Hepatocyte (in vitro differentiated cells): Measurements from ENCODE around the gene KLHL17. TPM values are rescaled to one million over a fixed set of nuclear protein-coding genes. Genes with fewer than 3 reads are reported as not detected.
A peak's percentile ranks its signal among the peaks of the same experiment; 100 is the strongest.

ENCODE experiments used
- DNase-seq: peaks from one replicate; pipeline ENCODE4 v3.0.0-alpha.2; 2016; ENCODE audit warnings: low spot score
- H2AFZ ChIP-seq: fragments of 200-600 bp; sonication (generic); 2 replicates; pipeline ENCODE4 v1.6.0; 2016; ENCODE audit warnings: antibody characterized with exemption, mild to moderate bottlenecking
- H3K27ac ChIP-seq: fragments of 200-600 bp; sonication (generic); 2 replicates; pipeline ENCODE4 v1.5.1; 2016; ENCODE audit warnings: mild to moderate bottlenecking
- H3K27me3 ChIP-seq: fragments of 200-600 bp; sonication (generic); 2 replicates; pipeline ENCODE4 v1.6.1; 2016
- H3K36me3 ChIP-seq: fragments of 200-600 bp; sonication (generic); replicated peaks from 2 replicates; pipeline ENCODE4 v1.5.1; 2016; ENCODE audit warnings: low read depth; ENCODE audit not compliant: insufficient read depth
- H3K4me1 ChIP-seq: fragments of 200-600 bp; sonication (generic); 2 replicates; pipeline ENCODE4 v1.5.1; 2016; ENCODE audit warnings: mild to moderate bottlenecking, moderate library complexity; ENCODE audit not compliant: insufficient read depth
- H3K4me2 ChIP-seq: fragments of 200-600 bp; sonication (generic); 2 replicates; pipeline ENCODE4 v1.6.0; 2016
- H3K4me3 ChIP-seq: fragments of 200-600 bp; sonication (generic); 2 replicates; pipeline ENCODE4 v1.5.1; 2016; ENCODE audit warnings: mild to moderate bottlenecking
- H3K79me2 ChIP-seq: fragments of 200-600 bp; sonication (generic); 2 replicates; pipeline ENCODE4 v1.6.0; 2017; ENCODE audit warnings: mild to moderate bottlenecking
- H3K9me2 ChIP-seq: fragments of 200-600 bp; sonication (generic); replicated peaks from 2 replicates; pipeline ENCODE4 v1.6.0; 2017; ENCODE audit warnings: mild to moderate bottlenecking; ENCODE audit not compliant: insufficient read depth
- H3K9me3 ChIP-seq: fragments of 200-600 bp; sonication (generic); 2 replicates; pipeline ENCODE4 v1.5.1; 2016; ENCODE audit warnings: low read depth, mild to moderate bottlenecking
- H4K20me1 ChIP-seq: fragments of 200-600 bp; sonication (generic); 2 replicates; pipeline ENCODE4 v1.6.0; 2016; ENCODE audit warnings: mild to moderate bottlenecking; ENCODE audit not compliant: insufficient read depth, poor library complexity, severe bottlenecking
- CTCF ChIP-seq: fragments of 200-600 bp; sonication (generic); IDR thresholded peaks from 2 replicates; pipeline ENCODE4 v1.5.1; 2016; ENCODE audit warnings: antibody characterized with exemption, mild to moderate bottlenecking; ENCODE audit not compliant: poor library complexity
- EZH2 ChIP-seq: fragments of 200-600 bp; sonication (generic); IDR thresholded peaks from 2 replicates; pipeline ENCODE4 v1.6.1; 2016; ENCODE audit warnings: antibody characterized with exemption, mild to moderate bottlenecking, borderline replicate concordance
- EZH2phosphoT487 ChIP-seq: fragments of 200-600 bp; sonication (generic); IDR thresholded peaks from one replicate; pipeline ENCODE4 v1.6.1; 2018; ENCODE audit warnings: antibody characterized with exemption, mild to moderate bottlenecking, low read depth, moderate library complexity; ENCODE audit not compliant: unreplicated experiment, severe bottlenecking
- WGBS: methylation state at CpG from one replicate; pipeline ENCODE4 v1.1.6; 2016; ENCODE audit warnings: low lambda C conversion rate; ENCODE audit errors: missing lambda C conversion rate; 5-methylcytosine and 5-hydroxymethylcytosine counted together
- polyA plus RNA-seq: library from polyadenylated mRNA; unstranded; fragments of >200 nt; fragmentation: Nextera tagmentation; extraction: Ambion mirVana; gene quantifications from 2 replicates; pipeline ENCODE4 v1.2.1, GENCODE V29; 2016
- total RNA-seq: library from RNA; depleted of rRNA; stranded (reverse); fragments of >200 nt; gene quantifications from 2 replicates; pipeline ENCODE4 v1.2.3, GENCODE V29; 2014

Gene KLHL17
- total and polyA plus RNA-seq, 2 experiments from 2014 or later = 13.8 to 25.0 TPM

- WGBS = 92% methylated on average over 9 of the region's 11 CpGs
- Histone ChIP-seq H3K4me2 (no peak overlapping the region), H3K9me3 (no peaks in the 10 kb centered on the region)
These were observed 13.9 kb downstream of the KLHL17 start for GRCh38 chr1:974293-974640.

GRCh38 chr1:974687-975328 is 14.4 kb downstream of the KLHL17 start:
- no peaks in the 10 kb centered on the region for H3K9me2 ChIP-seq
- no peaks in the 10 kb centered on the region for H4K20me1 ChIP-seq
- H3K27me3 ChIP-seq = peaks cover 4% of the 10 kb centered on the region
- peaks cover 3% of the 10 kb centered on the region for H3K4me1 ChIP-seq
- WGBS = 89% methylated on average over 17 of the region's 17 CpGs
- H3K9me3 ChIP-seq = no peaks in the 10 kb centered on the region
- no peak overlapping the region for H3K4me3 ChIP-seq
- no peak for DNase-seq
- H3K4me2 ChIP-seq = no peak overlapping the region
- H3K79me2 ChIP-seq = no peaks in the 10 kb centered on the region
- no peak for TF ChIP-seq EZH2
- TF ChIP-seq CTCF = no peak
- no peak for TF ChIP-seq EZH2phosphoT487
- no peak overlapping the region for H2AFZ ChIP-seq
- H3K36me3 ChIP-seq = no peaks in the 10 kb centered on the region
- H3K27ac ChIP-seq = no peak overlapping the region

More at GRCh38 chr1:974293-974640, 13.9 kb downstream of the KLHL17 start:
- no peak for DNase-seq
- H3K4me3 ChIP-seq = no peak overlapping the region
- TF ChIP-seq EZH2 (no peak), EZH2phosphoT487 (no peak), CTCF (no peak)
- no peak overlapping the region for H2AFZ ChIP-seq
- no peaks in the 10 kb centered on the region for H3K79me2 ChIP-seq
- H3K36me3 ChIP-seq = no peaks in the 10 kb centered on the region
- no peaks in the 10 kb centered on the region for H3K9me2 ChIP-seq
- H3K27me3 ChIP-seq = peaks cover 4% of the 10 kb centered on the region
- no peak overlapping the region for H3K27ac ChIP-seq
- H3K4me1 ChIP-seq = peaks cover 3% of the 10 kb centered on the region
- H4K20me1 ChIP-seq = no peaks in the 10 kb centered on the region

GRCh38 chr1:975365-975764 is 15.0 kb downstream of the KLHL17 start:
- no peaks in the 10 kb centered on the region for H3K36me3 ChIP-seq
- peaks cover 4% of the 10 kb centered on the region for H3K27me3 ChIP-seq

More at GRCh38 chr1:975365-975764, 15.0 kb downstream of the KLHL17 start:
- no peak for DNase-seq
- no peak overlapping the region for H2AFZ ChIP-seq
- no peak overlapping the region for H3K27ac ChIP-seq
- no peak for TF ChIP-seq CTCF
- TF ChIP-seq EZH2phosphoT487 = no peak
- TF ChIP-seq EZH2 = no peak
- H3K9me3 ChIP-seq = no peaks in the 10 kb centered on the region
- H3K4me3 ChIP-seq = no peak overlapping the region
- no peaks in the 10 kb centered on the region for H3K9me2 ChIP-seq
- no peaks in the 10 kb centered on the region for H3K79me2 ChIP-seq
- H3K4me2 ChIP-seq = peak overlapping the region; percentile 91
- no peaks in the 10 kb centered on the region for H4K20me1 ChIP-seq
- WGBS = 80% methylated on average over 9 of the region's 9 CpGs
- peaks cover 3% of the 10 kb centered on the region for H3K4me1 ChIP-seq
